Adrenal gland (tissue), 5 donors: Measurements from ENCODE around the gene HSPB1.
A peak's percentile ranks its signal among the peaks of the same experiment; 100 is the strongest.

Experiments used
- CTCF ChIP-seq, 6 experiments: fragments of 450-650 bp in 4 of 6; fragments of 200-600 bp in 2 of 6; sonication (generic) in 1 of 6; IDR thresholded peaks; 1 replicate in 5 of 6; 2 replicates in 1 of 6; pipeline versions ENCODE4 v1.5.1 to v1.8.0; 2016 to 2021; ENCODE audit warnings: antibody characterized with exemption in 6 of 6, mild to moderate bottlenecking in 2 of 6, moderate library complexity in 1 of 6
- POLR2A ChIP-seq, 2 donors: fragments of 450-650 bp; IDR thresholded peaks; one replicate each; pipeline ENCODE4 v1.6.1; 2017; ENCODE audit warnings: antibody characterized with exemption in 2 of 2, mild to moderate bottlenecking in 2 of 2, moderate library complexity in 1 of 2
- donor health status: DM: no; HTN: no; CAD: no.

- TF ChIP-seq CTCF (IDR thresholded peaks at IDR 0.05), result peak; percentile 58 to 81 (median 74)
- TF ChIP-seq POLR2A (IDR thresholded peaks at IDR 0.05), result no peak
Observed at GRCh38 chr7:76262683-76263402, 39.6 kb upstream of the HSPB1 start.
